ENCODE data around the gene SLC9A5. TPM values are rescaled to one million over a fixed set of nuclear protein-coding genes. Genes with fewer than 3 reads are reported as not detected.

Gene SLC9A5
- total and polyA plus RNA-seq, 9 of the 15 experiments (the other 6 are each of a cell fraction or from before 2014, with no cell fraction given): 0.06 to 3.1 (median 1.2) TPM

- ATAC-seq: no peak
- no peak overlapping the region for H2AFZ ChIP-seq (ENCODE audit: low read depth, low read length)
- in situ Hi-C loops (cut with MboI) (no loop called here), intact Hi-C loops (cut with micrococcal nuclease) (loop anchor here (5.0 to 10.0 kb wide), 2 partner anchors 270 to 293 kb away; no protein-coding TSS in a partner anchor)
- ChIA-PET CTCF (ENCODE audit: low intra/inter-chr PET ratio) (no interaction called here), POLR2A (interaction anchor here (1.0 to 2.3 kb wide), 3 partner anchors 9 to 18 kb away, joined by 5 to 14 read pairs (median 10); partner anchors contain the start of gene TMEM208)
- H3K27ac ChIP-seq (ENCODE audit: extremely low read depth, low read depth, low read length): peak overlapping the region; percentile 68
- H4K20me1 ChIP-seq (replicated peaks; ENCODE audit: control insufficient read depth, insufficient read depth, low read length): no peaks in the 10 kb centered on the region
- WGBS (ENCODE audit: insufficient coverage, low coverage, missing lambda C conversion rate): 32% methylated on average over 4 of the region's 4 CpGs
- H3K9me1 ChIP-seq (ENCODE audit: control insufficient read depth, insufficient read depth, low read length): no peaks in the 10 kb centered on the region
- H3K4me2 ChIP-seq (ENCODE audit: insufficient read depth, low read length): peak overlapping the region; percentile 91
- no peak for DNase-seq (ENCODE audit: extremely low read depth in 1 of 4, low spot score in 3 of 4)
- H3K4me3 ChIP-seq: peak overlapping the region; percentile 88; the same call in 1 of the 2 replicates
- no TSS peak for BruUV-seq (replicated peaks)
- peaks cover 69% of the 10 kb centered on the region for H3K79me2 ChIP-seq (ENCODE audit: control insufficient read depth, insufficient read depth, low read length)
- H3K9ac ChIP-seq (ENCODE audit: insufficient read depth in 1 of 2, low read depth in 2 of 2, low read length in 2 of 2): peak overlapping the region; percentile 79 to 96
- peaks cover 70 to 88% of the 10 kb centered on the region in 2 experiments for H3K4me1 ChIP-seq (replicated peaks in 1 of 2; ENCODE audit: control insufficient read depth in 2 of 2, insufficient read depth in 2 of 2, low read length in 2 of 2)
- H3K9me3 ChIP-seq (replicated peaks; ENCODE audit: control insufficient read depth, insufficient read depth, low read depth, low read length): no peaks in the 10 kb centered on the region
- H3K27me3 ChIP-seq (ENCODE audit: control insufficient read depth in 2 of 2, insufficient read depth in 2 of 2, low read length in 2 of 2): no peaks in the 10 kb centered on the region
- no peak for FAIRE-seq
- H3K36me3 ChIP-seq (ENCODE audit: control insufficient read depth, insufficient read depth, low read length): peaks cover 30% of the 10 kb centered on the region; the same call in 2 of the 3 replicates
- TF ChIP-seq REST (IDR thresholded peaks at IDR 0.05; ENCODE audit: borderline replicate concordance): no peak
- no peak for TF ChIP-seq REST (CRISPR knock-in tag; IDR thresholded peaks at IDR 0.05; ENCODE audit: low read depth)
- TF ChIP-seq CGGBP1 (CRISPR knock-in tag; IDR thresholded peaks at IDR 0.05): no peak
- TF ChIP-seq MCM5 (IDR thresholded peaks at IDR 0.05; ENCODE audit: low read depth): no peak
- no peak for TF ChIP-seq ADNP (tag; IDR thresholded peaks at IDR 0.05)
- TF ChIP-seq CBX2 (IDR thresholded peaks at IDR 0.05; ENCODE audit: insufficient read depth, low read length, poor library complexity, severe bottlenecking): no peak
- no peak for TF ChIP-seq USF1 (CRISPR knock-in tag; IDR thresholded peaks at IDR 0.05)
- TF ChIP-seq ZNF24 (IDR thresholded peaks at IDR 0.05): no peak
- TF ChIP-seq ZNF133 (CRISPR knock-in tag; IDR thresholded peaks at IDR 0.05): no peak
- TF ChIP-seq ZNF717 (CRISPR knock-in tag; IDR thresholded peaks at IDR 0.05): no peak
- no peak for TF ChIP-seq ZNF175 (CRISPR knock-in tag; IDR thresholded peaks at IDR 0.05; ENCODE audit: low read depth)
- TF ChIP-seq SNIP1 (IDR thresholded peaks at IDR 0.05; ENCODE audit: low read depth): no peak
- no peak for TF ChIP-seq SNRNP70 (optimal IDR thresholded peaks at IDR 0.05; ENCODE audit: low read depth, low read length)
- TF ChIP-seq TBP (optimal IDR thresholded peaks at IDR 0.05; ENCODE audit: low read depth, low read length): no peak
- no peak for TF ChIP-seq NFXL1 (CRISPR knock-in tag; IDR thresholded peaks at IDR 0.05)
- no peak for TF ChIP-seq MCM7 (IDR thresholded peaks at IDR 0.05)
- no peak for TF ChIP-seq STAT5A (IDR thresholded peaks at IDR 0.05; ENCODE audit: borderline replicate concordance, low read length)
Observed at GRCh38 chr16:67245186-67245585, 3.6 kb upstream of the SLC9A5 start.

Measured in K562 (cell line).